Measurements from ENCODE around the gene MXD3.
A peak's percentile ranks its signal among the peaks of the same experiment; 100 is the strongest.
"Not testable (repeated sequence)": the region's sequence is repeated elsewhere in the genome, so short reads cannot be mapped to it uniquely, and the experiment has no call there.

MXD3 gene

GRCh38 chr5:177306674-177307543, 4.8 kb downstream of the MXD3 start:
- peak; percentile 82 for TF ChIP-seq Cebpa-rat (IDR thresholded peaks at IDR 0.05)
- Histone ChIP-seq H3K4me2 (peak overlapping the region; percentile 100), H3K4me3 (peak overlapping the region; percentile 92), H3K4me1 (peaks cover 74% of the 10 kb centered on the region), H3K9ac (peak overlapping the region; percentile 98), H4K20me1 (peaks cover 78% of the 10 kb centered on the region), H3K36me3 (peaks cover 55% of the 10 kb centered on the region), H3K27me3 (no peaks in the 10 kb centered on the region), H3K9me3 (no peaks in the 10 kb centered on the region), H3K27ac (peak overlapping the region; percentile 97)

GRCh38 chr5:177306103-177306640, 5.5 kb downstream of the MXD3 start:
- H3K9me3 ChIP-seq, H3K27me3 ChIP-seq: not testable (repeated sequence)
- peaks cover 63% of the 10 kb centered on the region for H3K36me3 ChIP-seq
- H3K9ac ChIP-seq = peak overlapping the region; percentile 92; the same call in 1 of the 2 replicates
- H3K4me2 ChIP-seq = peak overlapping the region; percentile 100
- peaks cover 82% of the 10 kb centered on the region for H3K4me1 ChIP-seq
- H3K4me3 ChIP-seq = 0 out of 2 replicates have a peak overlapping the region, but pooled peaks have one; percentile 89
- peaks cover 81% of the 10 kb centered on the region for H4K20me1 ChIP-seq
- H3K27ac ChIP-seq = peak overlapping the region; percentile 97; the same call in 1 of the 2 replicates

DNA sequence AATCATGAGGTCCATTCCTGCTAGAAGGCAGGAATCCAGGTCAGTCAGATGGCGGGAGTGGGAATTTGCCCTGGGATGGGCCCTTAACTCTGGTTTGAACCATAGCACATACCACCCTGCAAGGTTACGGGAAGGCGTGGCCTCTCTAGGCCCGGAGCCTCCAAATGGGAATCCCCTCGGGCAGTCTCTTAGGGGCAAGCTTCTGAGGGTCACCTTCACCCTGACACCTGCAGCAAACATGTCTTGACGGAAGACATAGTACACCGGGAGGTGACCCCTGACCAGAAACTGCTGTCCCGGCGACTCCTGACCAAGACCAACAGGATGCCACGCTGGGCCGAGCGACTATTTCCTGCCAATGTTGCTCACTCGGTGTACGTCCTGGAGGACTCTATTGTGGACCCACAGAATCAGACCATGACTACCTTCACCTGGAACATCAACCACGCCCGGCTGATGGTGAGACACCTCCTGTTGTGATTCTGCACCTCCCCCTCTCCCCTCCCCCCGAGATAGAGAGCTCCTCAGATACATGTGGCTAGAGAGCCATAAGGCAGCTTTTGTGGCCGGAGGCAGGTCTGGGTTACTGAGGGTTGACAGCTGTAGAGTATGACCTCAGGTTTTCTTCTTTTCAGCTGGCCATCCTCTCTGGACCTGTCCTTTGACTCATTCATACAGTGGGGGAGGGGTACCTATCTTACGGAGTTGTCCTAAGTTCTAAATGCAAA, 7.1 kb downstream of the MXD3 start:
- H3K4me1 ChIP-seq = peaks cover 84% of the 10 kb centered on the region
- H3K27me3 ChIP-seq = no peaks in the 10 kb centered on the region
- H3K9ac ChIP-seq = peak overlapping the region; percentile 92
- H3K4me2 ChIP-seq = peak overlapping the region; percentile 100
- peaks cover 76% of the 10 kb centered on the region for H4K20me1 ChIP-seq
- no peak for TF ChIP-seq Cebpa-rat (IDR thresholded peaks at IDR 0.05)
- peak overlapping the region; percentile 94 for H3K27ac ChIP-seq
- H3K4me3 ChIP-seq = peak overlapping the region; percentile 89
- no peaks in the 10 kb centered on the region for H3K9me3 ChIP-seq
- peaks cover 57% of the 10 kb centered on the region for H3K36me3 ChIP-seq

GRCh38 chr5:177303925-177304391, 7.7 kb downstream of the MXD3 start:
- peaks cover 76% of the 10 kb centered on the region for H4K20me1 ChIP-seq
- peak overlapping the region; percentile 94 for H3K27ac ChIP-seq
- peak overlapping the region; percentile 92 for H3K9ac ChIP-seq
- H3K36me3 ChIP-seq = peaks cover 55% of the 10 kb centered on the region
- peaks cover 84% of the 10 kb centered on the region for H3K4me1 ChIP-seq
- peak overlapping the region; percentile 89 for H3K4me3 ChIP-seq
- H3K9me3 ChIP-seq = no peaks in the 10 kb centered on the region
- TF ChIP-seq Cebpa-rat (IDR thresholded peaks at IDR 0.05) = no peak
- peak overlapping the region; percentile 100 for H3K4me2 ChIP-seq
- H3K27me3 ChIP-seq = no peaks in the 10 kb centered on the region

- Histone ChIP-seq H3K27me3 (no peaks in the 10 kb centered on the region), H3K27ac (peak within 1 kb of the TSS; percentile 94), H3K4me2 (peak within 1 kb of the TSS; percentile 100), H3K4me1 (peaks cover 84% of the 10 kb centered on the region), H3K36me3 (peaks cover 56% of the 10 kb centered on the region), H3K9me3 (no peaks in the 10 kb centered on the region), H3K9ac (peak within 1 kb of the TSS; percentile 92), H4K20me1 (peaks cover 78% of the 10 kb centered on the region), H3K4me3 (peak within 1 kb of the TSS; percentile 89)
- no peak for TF ChIP-seq Cebpa-rat (IDR thresholded peaks at IDR 0.05)
These were observed 8.4 kb downstream of the MXD3 start, which contains the start of the genes PRELID1 and RAB24 for GRCh38 chr5:177303121-177303924. PRELID1 (plus strand) TSS chr5:177303799; CDS start chr5:177303986, 187 bp downstream. RAB24 (minus strand) TSS chr5:177303719; CDS start chr5:177303288, 431 bp downstream.

GRCh38 chr5:177302354-177303110, 9.2 kb downstream of the MXD3 start:
- no peaks in the 10 kb centered on the region for H3K9me3 ChIP-seq
- peaks cover 77% of the 10 kb centered on the region for H4K20me1 ChIP-seq
- no peaks in the 10 kb centered on the region for H3K27me3 ChIP-seq
- H3K9ac ChIP-seq = peak overlapping the region; percentile 92
- no peak for TF ChIP-seq Cebpa-rat (IDR thresholded peaks at IDR 0.05)
- H3K4me3 ChIP-seq = peak overlapping the region; percentile 89
- peak overlapping the region; percentile 100 for H3K4me2 ChIP-seq
- peaks cover 84% of the 10 kb centered on the region for H3K4me1 ChIP-seq
- peak overlapping the region; percentile 94 for H3K27ac ChIP-seq
- peaks cover 58% of the 10 kb centered on the region for H3K36me3 ChIP-seq

- H3K9ac ChIP-seq = peak overlapping the region; percentile 92; the same call in 1 of the 2 replicates
- peaks cover 53% of the 10 kb centered on the region for H3K36me3 ChIP-seq
- no peaks in the 10 kb centered on the region for H3K27me3 ChIP-seq
- H3K4me1 ChIP-seq = peaks cover 84% of the 10 kb centered on the region
- peaks cover 69% of the 10 kb centered on the region for H4K20me1 ChIP-seq
- peak overlapping the region; percentile 89 for H3K4me3 ChIP-seq
- peak overlapping the region; percentile 65 for H3K27ac ChIP-seq
- peak overlapping the region; percentile 100 for H3K4me2 ChIP-seq
- TF ChIP-seq Cebpa-rat (IDR thresholded peaks at IDR 0.05) = no peak
- H3K9me3 ChIP-seq = no peaks in the 10 kb centered on the region
These were observed 10.1 kb downstream of the MXD3 start for GRCh38 chr5:177301503-177302165.

- Histone ChIP-seq H3K4me1 (peaks cover 84% of the 10 kb centered on the region), H3K4me3 (peak overlapping the region; percentile 33), H4K20me1 (peaks cover 69% of the 10 kb centered on the region), H3K9me3 (no peaks in the 10 kb centered on the region), H3K27me3 (no peaks in the 10 kb centered on the region), H3K9ac (peak overlapping the region; percentile 13; the same call in 1 of the 2 replicates), H3K36me3 (peaks cover 53% of the 10 kb centered on the region), H3K27ac (peak overlapping the region; percentile 65), H3K4me2 (peak overlapping the region; percentile 100)
- no peak for TF ChIP-seq Cebpa-rat (IDR thresholded peaks at IDR 0.05)
These were observed 10.7 kb downstream of the MXD3 start for GRCh38 chr5:177300951-177301350.
